Spinal cord (tissue), 10 donors: ENCODE data around the gene ONECUT3. TPM values are rescaled to one million over a fixed set of nuclear protein-coding genes. Genes with fewer than 3 reads are reported as not detected.

Experiments used
- DNase-seq, 6 donors: peaks; one replicate each; pipeline versions ENCODE4 v3.0.0 to v3.0.0-alpha.2; 2013 to 2015; ENCODE audit warnings: low spot score in 6 of 6, low read depth in 4 of 6
- H3K27ac ChIP-seq: one replicate; pipeline ENCODE4 v1.5.1; 2013; ENCODE audit warnings: low read depth, low read length, control low read depth
- H3K27me3 ChIP-seq: one replicate; pipeline ENCODE4 v1.6.1; 2013; ENCODE audit warnings: low read length; ENCODE audit not compliant: control insufficient read depth, insufficient read depth
- H3K36me3 ChIP-seq: one replicate; pipeline ENCODE4 v1.6.1; 2013; ENCODE audit warnings: low read length; ENCODE audit not compliant: control insufficient read depth, insufficient read depth
- H3K4me1 ChIP-seq: one replicate; pipeline ENCODE4 v1.6.1; 2013; ENCODE audit warnings: low read length; ENCODE audit not compliant: control insufficient read depth, insufficient read depth
- H3K4me3 ChIP-seq: one replicate; pipeline ENCODE4 v1.5.1; 2013; ENCODE audit warnings: low read depth, low read length, control low read depth
- H3K9me3 ChIP-seq: one replicate; pipeline ENCODE4 v1.6.1; 2013; ENCODE audit warnings: low read length; ENCODE audit not compliant: control insufficient read depth, insufficient read depth
- WGBS: methylation state at CpG from one replicate; pipeline ENCODE4 v1.1.5; 2013; ENCODE audit warnings: missing lambda C conversion rate; ENCODE audit not compliant: insufficient coverage; 5-methylcytosine and 5-hydroxymethylcytosine counted together
- polyA plus RNA-seq, 2 donors: library from polyadenylated mRNA; unstranded; fragments of 120-200 nt; gene quantifications; one replicate each; pipeline ENCODE4 v1.2.1, GENCODE V29; 2013; ENCODE audit not compliant: insufficient read length in 2 of 2
- total RNA-seq, 2 donors: library from RNA; depleted of rRNA in 1 of 2; stranded (reverse); fragments of 120-200 nt in 1 of 2; fragments of >200 nt in 1 of 2; gene quantifications; one replicate each; pipeline versions ENCODE4 v1.2.3 to v1.2.4, GENCODE V29; 2013 to 2014
- donor health status: healthy.

ONECUT3 gene
- total and polyA plus RNA-seq, 4 donors = 0.06 to 0.66 (median 0.62) TPM; not detected in 1

GRCh38 chr19:1761528-1762242 lies 8.4 kb downstream of the ONECUT3 start:
- no peak overlapping the region for H3K4me3 ChIP-seq
- DNase-seq = no peak
- WGBS = 1% methylated on average over 28 of the region's 30 CpGs
- H3K27me3 ChIP-seq = peaks cover 98% of the 10 kb centered on the region
- H3K36me3 ChIP-seq = no peaks in the 10 kb centered on the region
- H3K4me1 ChIP-seq = peaks cover 8% of the 10 kb centered on the region
- H3K9me3 ChIP-seq = no peaks in the 10 kb centered on the region
- no peak overlapping the region for H3K27ac ChIP-seq

GRCh38 chr19:1762243-1763117 lies 9.2 kb downstream of the ONECUT3 start:
- 3% methylated on average over 54 of the region's 56 CpGs for WGBS
- no peak overlapping the region for H3K27ac ChIP-seq
- no peaks in the 10 kb centered on the region for H3K9me3 ChIP-seq
- peaks cover 12% of the 10 kb centered on the region for H3K4me1 ChIP-seq
- H3K4me3 ChIP-seq = no peak overlapping the region
- DNase-seq = no peak
- no peaks in the 10 kb centered on the region for H3K36me3 ChIP-seq
- peaks cover 98% of the 10 kb centered on the region for H3K27me3 ChIP-seq

- Histone ChIP-seq H3K27ac (no peak overlapping the region), H3K4me3 (no peak overlapping the region), H3K9me3 (no peaks in the 10 kb centered on the region), H3K36me3 (no peaks in the 10 kb centered on the region), H3K27me3 (peaks cover 99% of the 10 kb centered on the region), H3K4me1 (peaks cover 15% of the 10 kb centered on the region)
- 7% methylated on average over 32 of the region's 39 CpGs for WGBS
- DNase-seq = no peak
These were observed 10.6 kb downstream of the ONECUT3 start for GRCh38 chr19:1763648-1764639.

DNA sequence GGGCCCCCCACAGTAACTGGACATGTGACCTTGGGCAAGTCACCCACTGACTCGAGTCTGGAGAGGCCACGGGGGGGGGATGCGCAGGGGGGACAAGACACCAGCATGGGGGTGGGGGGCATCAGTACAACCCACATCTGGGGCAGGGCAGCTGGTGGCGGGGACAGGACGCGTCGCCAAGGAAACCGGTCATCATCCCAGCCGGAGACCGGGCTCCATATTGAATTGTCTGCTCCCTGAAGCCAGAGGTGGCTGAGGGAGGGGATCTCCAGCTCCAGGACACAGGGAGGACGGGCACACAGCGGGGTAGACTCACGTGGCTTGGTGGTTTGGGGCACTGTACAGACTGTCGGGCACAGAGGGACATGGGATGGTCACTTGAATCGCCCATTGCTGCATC lies 11.4 kb downstream of the ONECUT3 start:
- peaks cover 99% of the 10 kb centered on the region for H3K27me3 ChIP-seq
- no peaks in the 10 kb centered on the region for H3K9me3 ChIP-seq
- H3K27ac ChIP-seq = no peak overlapping the region
- H3K4me1 ChIP-seq = peaks cover 15% of the 10 kb centered on the region
- H3K36me3 ChIP-seq = no peaks in the 10 kb centered on the region
- H3K4me3 ChIP-seq = no peak overlapping the region
- WGBS = 5% methylated on average over 14 of the region's 15 CpGs
- DNase-seq = no peak

- Histone ChIP-seq H3K9me3 (no peaks in the 10 kb centered on the region), H3K4me3 (no peak overlapping the region), H3K4me1 (peaks cover 15% of the 10 kb centered on the region), H3K36me3 (no peaks in the 10 kb centered on the region), H3K27ac (no peak overlapping the region), H3K27me3 (peaks cover 99% of the 10 kb centered on the region)
- no peak for DNase-seq
- WGBS = 10% methylated on average over 29 of the region's 33 CpGs
These were observed 12.1 kb downstream of the ONECUT3 start for GRCh38 chr19:1765232-1765903.

DNA sequence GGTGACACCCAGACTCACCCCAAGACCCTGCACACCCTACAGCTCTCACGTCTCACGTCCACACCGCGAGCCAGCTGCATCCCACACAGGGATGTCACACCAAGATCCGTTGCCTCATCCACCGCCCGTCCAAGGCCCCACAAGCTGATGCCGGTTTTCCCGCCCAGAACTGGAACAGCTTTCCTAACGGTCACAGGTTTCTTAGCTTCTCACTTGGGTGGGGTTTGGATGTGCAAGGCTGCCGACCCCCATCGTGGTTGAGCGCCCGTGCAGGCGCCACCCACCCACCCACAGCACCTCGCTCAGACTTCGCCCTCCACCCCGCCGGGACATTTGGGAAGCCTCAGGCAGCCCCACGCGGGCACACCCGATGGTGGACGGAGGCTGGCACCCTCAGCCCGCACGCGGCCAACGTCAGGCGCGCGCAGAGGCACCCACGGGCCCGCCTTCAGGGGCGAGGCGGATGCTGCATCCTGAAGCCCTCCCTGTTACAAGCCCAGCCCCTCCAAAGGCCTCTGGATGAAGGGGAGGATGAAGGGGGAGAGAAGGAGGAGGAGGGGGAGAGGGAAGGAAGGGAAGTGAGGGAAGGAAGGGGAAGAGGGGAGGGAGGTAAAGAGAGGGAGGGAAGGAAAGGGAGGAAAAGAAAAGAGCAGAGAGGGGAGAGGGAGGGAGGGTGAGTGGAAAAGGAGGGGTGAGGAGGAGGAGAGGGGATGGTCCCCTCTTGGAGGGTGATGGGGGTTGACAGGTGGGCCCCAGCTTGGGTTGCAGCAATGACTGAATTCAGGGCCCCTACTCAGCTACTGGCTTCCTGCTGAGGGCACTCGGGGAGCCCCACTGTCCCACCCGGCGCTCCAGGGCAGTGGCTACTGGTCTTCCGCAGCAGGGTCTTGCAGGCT lies 12.8 kb downstream of the ONECUT3 start:
- no peaks in the 10 kb centered on the region for H3K9me3 ChIP-seq
- H3K4me1 ChIP-seq = peaks cover 15% of the 10 kb centered on the region
- no peak for DNase-seq
- H3K4me3 ChIP-seq = no peak overlapping the region
- no peaks in the 10 kb centered on the region for H3K36me3 ChIP-seq
- H3K27ac ChIP-seq = no peak overlapping the region
- H3K27me3 ChIP-seq = peaks cover 93% of the 10 kb centered on the region
- WGBS = 4% methylated on average over 30 of the region's 38 CpGs

DNA sequence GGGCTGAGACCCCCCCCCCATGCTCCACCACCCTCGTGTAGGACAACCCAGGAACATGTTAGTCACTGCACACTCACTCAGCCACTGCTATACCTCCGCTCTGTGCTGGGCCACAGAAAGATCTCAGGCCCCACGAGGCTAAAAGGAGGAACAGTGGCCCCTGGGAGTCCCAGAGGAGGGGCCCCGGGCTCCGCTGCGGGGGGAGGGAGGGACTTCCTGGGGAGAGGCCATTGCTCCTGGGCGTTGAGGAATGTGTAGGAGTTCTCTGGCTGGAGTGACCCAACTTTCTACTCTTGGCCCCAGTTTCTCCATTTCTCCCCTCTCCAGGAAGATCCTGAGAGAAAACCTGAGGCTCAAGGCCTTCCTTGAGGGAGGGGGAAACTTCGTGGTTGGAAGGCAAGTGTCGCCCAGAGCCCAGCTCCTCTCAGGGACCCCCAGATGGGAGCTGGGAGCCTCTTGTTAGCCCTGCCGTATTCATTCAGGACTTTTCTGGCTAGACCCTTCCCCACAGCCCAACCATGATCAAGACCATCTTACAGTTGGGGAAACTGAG lies 13.6 kb downstream of the ONECUT3 start:
- WGBS = 40% methylated on average over 2 of the region's 10 CpGs
- DNase-seq = no peak
- H3K4me1 ChIP-seq = peaks cover 15% of the 10 kb centered on the region
- peaks cover 92% of the 10 kb centered on the region for H3K27me3 ChIP-seq
- H3K9me3 ChIP-seq = no peaks in the 10 kb centered on the region
- no peak overlapping the region for H3K4me3 ChIP-seq
- no peaks in the 10 kb centered on the region for H3K36me3 ChIP-seq
- H3K27ac ChIP-seq = no peak overlapping the region

- under 1% methylated on average over 19 of the region's 21 CpGs for WGBS
- Histone ChIP-seq H3K36me3 (no peaks in the 10 kb centered on the region), H3K9me3 (no peaks in the 10 kb centered on the region), H3K27me3 (peaks cover 85% of the 10 kb centered on the region), H3K4me3 (no peak overlapping the region), H3K4me1 (peaks cover 15% of the 10 kb centered on the region), H3K27ac (no peak overlapping the region)
- peak in 3 of 6 donors; percentile 7 to 68 (median 59) for DNase-seq
These were observed 14.2 kb downstream of the ONECUT3 start for GRCh38 chr19:1767464-1767933.
